Activated CD4-positive, alpha-beta T cell treated with anti-CD3 and anti-CD28 coated beads for 36 hours (primary cell): ENCODE results near the gene FZD7. TPM values are rescaled to one million over a fixed set of nuclear protein-coding genes. Genes with fewer than 3 reads are reported as not detected.
A peak's percentile ranks its signal among the peaks of the same experiment; 100 is the strongest.

Source experiments
- ATAC-seq: fragments of 200-7000 bp; cut with Tn5 transposase; one replicate; pipeline ENCODE4 v1.10.0; 2021; ENCODE audit warnings: mild to moderate bottlenecking, moderate library complexity
- CTCF ChIA-PET: fragments of 350-600 bp; sonication (Branson Sonifier 250); formaldehyde crosslinking; loops from one replicate; lab custom pipeline; 2021; ENCODE audit warnings: antibody characterized with exemption; lab: Charles Lee
- POLR2A ChIA-PET: fragments of 350-600 bp; sonication (Branson Sonifier 250); formaldehyde crosslinking; loops from one replicate; lab custom pipeline; 2021; ENCODE audit warnings: antibody characterized with exemption, inconsistent platforms; lab: Charles Lee
- DNase-seq: peaks from one replicate; pipeline ENCODE4 v3.0.0-alpha.2; 2020
- H3K27ac Mint-ChIP-seq: one replicate; pipeline ENCODE4 v1.8.0; 2021; ENCODE audit warnings: mixed read lengths
- H3K27me3 Mint-ChIP-seq: one replicate; pipeline ENCODE4 v1.8.0; 2021; ENCODE audit warnings: mixed read lengths
- H3K36me3 Mint-ChIP-seq: one replicate; pipeline ENCODE4 v1.8.0; 2021; ENCODE audit warnings: low read depth, mixed read lengths
- H3K4me1 Mint-ChIP-seq: one replicate; pipeline ENCODE4 v1.8.0; 2021; ENCODE audit warnings: mixed read lengths
- H3K4me3 Mint-ChIP-seq: one replicate; pipeline ENCODE4 v1.8.0; 2021; ENCODE audit warnings: mild to moderate bottlenecking, moderate library complexity, mixed read lengths
- H3K9me3 Mint-ChIP-seq: one replicate; pipeline ENCODE4 v1.8.0; 2021; ENCODE audit warnings: low read depth, mixed read lengths
- intact Hi-C, 2 experiments: fragments of 100-400 bp; cut with DNase I in 1 of 2; cut with micrococcal nuclease in 1 of 2; formaldehyde crosslinking; loops; one replicate each; pipeline versions ENCODE4 v1.14.2 to v1.15.1; 2022 to 2024; cut with DNase I, micrococcal nuclease
- total RNA-seq, 2 experiments: library from RNA; stranded (reverse); gene quantifications; one replicate each; pipeline ENCODE4 v1.2.3, GENCODE V29; 2021

The FZD7 gene
- total RNA-seq, result under 1 TPM; 0.58 to 0.94 TPM

- ChIA-PET POLR2A (no interaction called here), CTCF (no interaction called here)
- peaks cover 21% of the 10 kb centered on the region for H3K27me3 Mint-ChIP-seq
- ATAC-seq (peak; percentile 83), DNase-seq (peak; percentile 91)
- peak within 1 kb of the TSS; percentile 22 for H3K27ac Mint-ChIP-seq
- no peaks in the 10 kb centered on the region for H3K9me3 Mint-ChIP-seq
- H3K4me1 Mint-ChIP-seq, result peaks cover 13% of the 10 kb centered on the region
- H3K36me3 Mint-ChIP-seq, result no peaks in the 10 kb centered on the region
- peak within 1 kb of the TSS; percentile 72 for H3K4me3 Mint-ChIP-seq
- intact Hi-C loops, result loop anchor here (1.0 to 10.0 kb wide), 9 partner anchors 145 to 1071 kb away; partner anchors contain the start of genes ALS2 (in 1 of the 2), NOP58 (in 1 of the 2), ORC2 (in 1 of the 2) and STRADB (in 1 of the 2)
Observed at GRCh38 chr2:202033317-202034248, at the start of gene FZD7. TSS of gene FZD7 (plus strand) at chr2:202033855. CDS start at chr2:202034648, 793 bp downstream.

- ChIA-PET POLR2A (no interaction called here), CTCF (interaction anchor here (0.9 kb wide), 1 partner anchor 14 kb away, joined by 4 read pairs; no protein-coding TSS in a partner anchor)
- H3K27ac Mint-ChIP-seq, result no peak overlapping the region
Observed at GRCh38 chr2:201984333-201984732, 49.3 kb upstream of the FZD7 start.

DNA sequence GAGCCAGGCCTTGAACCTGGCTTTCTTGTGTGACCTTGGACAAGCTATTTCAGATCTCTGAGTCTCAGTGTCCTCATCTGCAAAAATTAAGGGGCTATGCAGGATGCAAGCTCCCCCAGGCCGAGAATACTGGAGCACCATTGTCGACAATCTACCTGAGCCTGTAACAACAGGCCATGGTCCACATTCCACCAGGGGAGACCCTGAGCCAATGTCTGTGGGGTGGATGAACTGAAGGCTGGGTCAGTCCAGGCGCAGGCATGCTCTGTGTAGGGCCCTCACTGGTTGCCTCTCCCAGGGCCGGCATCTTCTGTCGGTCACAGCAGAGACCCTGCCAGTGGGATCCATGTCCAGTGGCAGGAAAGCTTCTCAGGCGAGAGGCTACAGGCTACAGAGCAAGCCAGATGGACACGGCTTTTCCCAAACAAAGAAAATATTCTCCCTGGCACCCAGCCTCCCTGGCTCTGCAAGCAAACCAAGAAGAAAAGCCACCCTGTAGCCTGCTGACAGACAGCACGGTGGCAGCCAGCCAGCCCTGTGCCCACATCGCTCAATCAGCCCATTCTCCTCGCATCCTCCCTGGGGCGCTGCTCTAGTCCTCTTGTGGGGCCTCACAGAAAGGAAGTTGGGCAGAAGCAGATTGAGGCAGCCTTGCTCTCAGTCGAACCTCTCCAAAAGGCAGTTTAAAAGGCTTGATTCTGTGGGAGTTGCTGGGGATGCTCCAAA is 48.7 kb upstream of the FZD7 start:
- Mint-ChIP-seq H3K27ac (no peak overlapping the region), H3K4me3 (no peak overlapping the region), H3K4me1 (no peaks in the 10 kb centered on the region), H3K27me3 (no peaks in the 10 kb centered on the region), H3K9me3 (no peaks in the 10 kb centered on the region), H3K36me3 (no peaks in the 10 kb centered on the region)
- DNase-seq, result peak; percentile 41
- CTCF ChIA-PET, result no interaction called here
- POLR2A ChIA-PET, result no interaction called here
- ATAC-seq, result peak; percentile 49
- intact Hi-C loops, result no loop called here

More at GRCh38 chr2:201984333-201984732, 49.3 kb upstream of the FZD7 start:
- ATAC-seq, result no peak
- Mint-ChIP-seq H3K4me3 (no peak overlapping the region), H3K27me3 (no peaks in the 10 kb centered on the region), H3K36me3 (no peaks in the 10 kb centered on the region), H3K9me3 (no peaks in the 10 kb centered on the region), H3K4me1 (no peaks in the 10 kb centered on the region)
- DNase-seq, result no peak
- intact Hi-C loops, result no loop called here

DNA sequence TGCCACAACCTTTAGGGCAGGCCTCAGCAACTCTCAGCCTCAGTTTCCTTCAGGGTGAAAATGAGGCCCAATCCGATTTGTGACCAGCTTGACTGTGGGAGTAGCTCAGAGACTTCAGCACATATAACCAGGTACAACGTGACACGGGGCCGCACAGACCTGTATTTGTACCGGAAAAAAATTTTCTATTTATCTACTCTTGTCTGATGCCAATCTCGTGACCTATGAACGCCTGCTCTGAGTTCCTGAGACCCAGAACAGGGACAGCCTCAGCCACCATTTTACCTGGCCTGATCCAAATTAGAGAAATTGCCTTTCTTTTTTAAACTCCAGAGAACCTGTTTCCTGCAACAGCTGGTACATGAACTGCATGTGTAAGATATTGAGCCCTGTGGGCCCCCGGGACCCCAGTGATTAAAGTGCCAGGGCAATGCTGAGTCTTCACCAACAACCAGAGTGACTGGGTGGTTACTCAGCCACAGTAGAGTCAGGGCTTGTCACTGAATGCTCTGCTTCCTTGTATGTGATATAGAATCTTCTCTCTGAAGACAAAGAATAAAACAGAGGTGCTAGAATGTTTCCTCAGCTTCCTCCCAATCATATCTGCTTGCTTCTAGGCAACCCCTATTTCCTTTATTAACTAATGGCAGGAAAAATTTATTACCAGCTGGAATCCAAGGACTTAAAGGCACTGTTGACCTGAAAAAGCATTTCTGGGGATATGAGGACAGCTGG is 47.8 kb upstream of the FZD7 start:
- intact Hi-C loops, result no loop called here
- ATAC-seq (no peak), DNase-seq (no peak)
- Mint-ChIP-seq H3K4me1 (no peaks in the 10 kb centered on the region), H3K36me3 (no peaks in the 10 kb centered on the region), H3K27ac (no peak overlapping the region), H3K4me3 (no peak overlapping the region), H3K9me3 (no peaks in the 10 kb centered on the region), H3K27me3 (no peaks in the 10 kb centered on the region)
- POLR2A ChIA-PET, result no interaction called here
- CTCF ChIA-PET, result no interaction called here

DNA sequence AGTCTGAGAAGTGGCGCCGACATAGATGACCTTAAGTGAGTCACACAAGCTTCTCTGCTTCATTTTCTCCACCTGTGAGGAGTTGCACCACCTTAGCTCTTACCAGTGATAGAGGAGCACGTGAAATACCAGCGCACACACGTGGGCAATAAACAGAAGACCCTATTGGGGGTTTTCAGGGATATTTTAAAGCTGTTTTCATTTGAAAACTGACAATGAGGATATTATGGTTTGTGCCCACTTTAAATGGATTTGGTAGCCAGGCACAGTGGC is 47.3 kb upstream of the FZD7 start:
- no peaks in the 10 kb centered on the region for H3K36me3 Mint-ChIP-seq

GRCh38 chr2:201987426-201987825 is 46.2 kb upstream of the FZD7 start:
- no peaks in the 10 kb centered on the region for H3K27me3 Mint-ChIP-seq
- POLR2A ChIA-PET, result no interaction called here
- no peaks in the 10 kb centered on the region for H3K9me3 Mint-ChIP-seq
- no peak overlapping the region for H3K27ac Mint-ChIP-seq
- H3K4me3 Mint-ChIP-seq, result no peak overlapping the region
- intact Hi-C loops, result no loop called here
- H3K4me1 Mint-ChIP-seq, result no peaks in the 10 kb centered on the region
- DNase-seq (no peak), ATAC-seq (no peak)
- H3K36me3 Mint-ChIP-seq, result no peaks in the 10 kb centered on the region
- CTCF ChIA-PET, result interaction anchor here (0.6 to 1.1 kb wide), 2 partner anchors 17 to 919 kb away, joined by 3 read pairs; no protein-coding TSS in a partner anchor

More for the DNA sequence above, 47.3 kb upstream of the FZD7 start:
- Mint-ChIP-seq H3K9me3 (no peaks in the 10 kb centered on the region), H3K4me3 (no peak overlapping the region), H3K27ac (no peak overlapping the region), H3K4me1 (no peaks in the 10 kb centered on the region), H3K27me3 (no peaks in the 10 kb centered on the region)
- no peak for DNase-seq
- ChIA-PET POLR2A (no interaction called here), CTCF (interaction anchor here (0.6 kb wide), 1 partner anchor 126 kb away, joined by 3 read pairs; no protein-coding TSS in a partner anchor)
- no peak for ATAC-seq
- intact Hi-C loops, result no loop called here

- Mint-ChIP-seq H3K4me3 (no peak overlapping the region), H3K27ac (no peak overlapping the region), H3K4me1 (no peaks in the 10 kb centered on the region), H3K9me3 (no peaks in the 10 kb centered on the region), H3K27me3 (no peaks in the 10 kb centered on the region), H3K36me3 (no peaks in the 10 kb centered on the region)
- no peak for ATAC-seq
- ChIA-PET POLR2A (no interaction called here), CTCF (no interaction called here)
- DNase-seq, result no peak
- intact Hi-C loops, result no loop called here
Observed at GRCh38 chr2:201990069-201990468, 43.6 kb upstream of the FZD7 start.

DNA sequence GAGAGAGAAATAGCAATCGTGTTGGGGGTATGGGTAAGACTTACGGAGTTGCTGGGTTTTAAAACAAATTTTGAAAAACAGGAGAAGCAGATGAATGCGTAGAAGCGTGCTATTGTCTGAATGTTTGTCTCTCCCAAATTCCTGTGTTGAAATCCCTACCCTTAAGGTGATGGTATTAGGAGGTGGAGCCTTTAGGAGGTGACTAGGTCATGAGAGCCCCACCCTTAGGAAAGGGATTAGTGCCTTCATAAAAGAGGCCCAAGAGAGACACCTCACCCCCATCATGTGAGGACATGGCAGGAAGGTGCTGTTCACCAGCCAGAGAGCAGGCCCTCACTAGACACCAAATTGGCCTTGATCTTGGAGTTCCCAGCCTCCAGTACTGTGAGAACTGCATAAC is 40.7 kb upstream of the FZD7 start:
- Mint-ChIP-seq H3K27ac (no peak overlapping the region), H3K4me3 (no peak overlapping the region), H3K9me3 (no peaks in the 10 kb centered on the region), H3K4me1 (no peaks in the 10 kb centered on the region), H3K36me3 (no peaks in the 10 kb centered on the region), H3K27me3 (no peaks in the 10 kb centered on the region)
- intact Hi-C loops, result no loop called here
- POLR2A ChIA-PET, result no interaction called here
- CTCF ChIA-PET, result no interaction called here
- ATAC-seq (no peak), DNase-seq (no peak)

DNA sequence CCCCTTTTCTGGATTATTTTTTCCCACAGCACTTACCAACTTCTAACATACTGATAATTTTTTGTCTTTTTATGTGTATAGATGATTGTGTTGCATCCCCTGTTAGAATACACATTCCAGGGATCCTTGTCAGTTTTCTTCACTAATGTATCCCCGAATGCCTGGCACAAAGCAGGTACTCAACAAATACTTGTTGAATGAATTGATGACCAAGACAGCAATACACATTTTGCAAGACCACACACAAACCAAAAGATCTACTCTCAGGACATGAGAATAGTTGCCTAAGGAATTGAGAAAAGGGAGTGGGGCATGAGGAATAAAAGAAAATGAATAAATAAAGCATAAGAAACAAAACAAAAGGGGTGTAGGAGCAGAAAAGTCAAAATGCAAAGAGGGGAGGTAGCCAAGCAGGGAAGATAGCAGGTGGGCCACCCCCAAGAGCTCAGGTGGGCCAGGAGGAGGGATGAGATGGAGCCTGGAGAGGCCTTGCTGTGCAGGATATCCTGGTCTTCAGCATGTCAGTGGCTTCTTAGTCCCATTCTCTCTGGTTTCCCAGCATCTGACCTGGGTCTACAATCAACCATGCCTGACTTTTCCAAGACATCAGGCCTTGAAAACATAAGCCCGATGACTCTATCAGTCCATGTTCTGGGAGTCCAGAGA is 38.5 kb upstream of the FZD7 start:
- no peaks in the 10 kb centered on the region for H3K9me3 Mint-ChIP-seq
- no peak overlapping the region for H3K27ac Mint-ChIP-seq
- no peaks in the 10 kb centered on the region for H3K4me1 Mint-ChIP-seq
- ChIA-PET POLR2A (no interaction called here), CTCF (no interaction called here)
- no peak overlapping the region for H3K4me3 Mint-ChIP-seq
- ATAC-seq, result no peak
- no peaks in the 10 kb centered on the region for H3K36me3 Mint-ChIP-seq
- no peak for DNase-seq
- no peaks in the 10 kb centered on the region for H3K27me3 Mint-ChIP-seq
- intact Hi-C loops, result no loop called here

DNA sequence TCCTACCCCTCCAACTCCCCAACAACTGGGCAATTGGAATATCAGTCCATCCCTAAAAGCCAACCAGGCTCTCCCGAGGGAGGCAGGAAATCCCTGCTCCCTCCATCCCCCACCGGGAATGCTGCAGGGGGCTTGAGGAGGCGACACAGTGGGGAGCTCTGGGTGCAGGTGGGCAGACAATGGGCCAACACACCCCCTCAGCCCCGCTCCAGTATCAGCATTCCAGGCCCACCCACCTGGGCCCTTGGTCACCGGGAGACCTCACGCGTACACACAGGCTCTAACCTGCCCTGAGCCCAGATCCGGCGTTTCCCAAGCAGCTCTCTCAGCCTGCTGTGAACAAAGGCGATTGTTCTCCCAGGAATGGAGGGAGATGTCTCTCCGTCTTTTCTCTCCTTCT is 37.6 kb upstream of the FZD7 start:
- DNase-seq (no peak), ATAC-seq (no peak)
- Mint-ChIP-seq H3K9me3 (no peaks in the 10 kb centered on the region), H3K27me3 (no peaks in the 10 kb centered on the region), H3K4me1 (no peaks in the 10 kb centered on the region), H3K36me3 (no peaks in the 10 kb centered on the region), H3K27ac (no peak overlapping the region), H3K4me3 (no peak overlapping the region)
- POLR2A ChIA-PET, result no interaction called here
- CTCF ChIA-PET, result interaction anchor here (1.0 kb wide), 1 partner anchor 9 kb away, joined by 3 read pairs; no protein-coding TSS in a partner anchor
- intact Hi-C loops, result no loop called here
